ENCODE data around the gene FZD10. TPM values are rescaled to one million over a fixed set of nuclear protein-coding genes. Genes with fewer than 3 reads are reported as not detected.

The FZD10 gene
- total RNA-seq, 1 donor from 2014 or later, result 1.5 TPM

DNA sequence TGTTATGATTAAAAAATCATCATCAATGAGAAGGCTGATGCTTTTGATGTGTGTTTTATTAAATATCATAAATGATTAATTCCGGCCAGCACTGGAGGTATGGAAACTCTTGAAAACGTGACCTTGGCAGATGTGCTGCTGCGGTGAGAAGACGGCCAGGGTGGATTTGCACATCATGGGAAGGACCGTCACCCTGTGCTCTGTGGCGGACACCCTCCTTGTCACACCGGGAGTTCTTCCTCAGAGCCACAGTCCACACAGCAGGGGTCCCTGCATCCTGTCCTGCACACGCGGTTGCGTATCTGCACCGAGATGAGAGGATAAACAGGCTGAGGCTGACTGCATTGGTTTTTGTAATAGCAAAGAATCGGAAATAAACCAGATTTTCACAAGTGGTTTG, 33.5 kb downstream of the FZD10 start:
- ATAC-seq, result no peak
- intact Hi-C loops (cut with DNase I), result no loop called here
- no peak for DNase-seq (ENCODE audit: low spot score)

DNA sequence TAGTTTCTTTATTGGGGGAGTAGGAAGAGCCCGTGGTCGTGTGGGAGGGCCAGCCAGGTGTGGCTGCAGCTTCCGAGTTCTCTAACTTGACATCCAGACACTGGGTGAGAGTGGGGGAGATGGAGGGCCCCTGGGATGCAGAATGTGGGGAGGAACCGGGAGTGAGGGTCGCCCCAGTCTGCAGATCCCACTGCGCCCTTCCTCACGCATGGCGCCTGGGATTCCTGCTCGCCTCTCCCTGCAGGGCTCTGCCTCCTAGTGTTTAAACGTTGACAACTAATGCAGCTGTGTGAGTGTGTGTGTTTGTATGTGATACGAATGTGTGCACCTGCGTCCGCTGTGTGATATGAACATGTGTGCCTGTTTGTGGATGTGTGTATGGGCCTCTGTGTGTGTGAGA, 34.6 kb downstream of the FZD10 start:
- no peak for ATAC-seq
- no peak for DNase-seq (ENCODE audit: low spot score)
- intact Hi-C loops (cut with DNase I), result no loop called here

DNA sequence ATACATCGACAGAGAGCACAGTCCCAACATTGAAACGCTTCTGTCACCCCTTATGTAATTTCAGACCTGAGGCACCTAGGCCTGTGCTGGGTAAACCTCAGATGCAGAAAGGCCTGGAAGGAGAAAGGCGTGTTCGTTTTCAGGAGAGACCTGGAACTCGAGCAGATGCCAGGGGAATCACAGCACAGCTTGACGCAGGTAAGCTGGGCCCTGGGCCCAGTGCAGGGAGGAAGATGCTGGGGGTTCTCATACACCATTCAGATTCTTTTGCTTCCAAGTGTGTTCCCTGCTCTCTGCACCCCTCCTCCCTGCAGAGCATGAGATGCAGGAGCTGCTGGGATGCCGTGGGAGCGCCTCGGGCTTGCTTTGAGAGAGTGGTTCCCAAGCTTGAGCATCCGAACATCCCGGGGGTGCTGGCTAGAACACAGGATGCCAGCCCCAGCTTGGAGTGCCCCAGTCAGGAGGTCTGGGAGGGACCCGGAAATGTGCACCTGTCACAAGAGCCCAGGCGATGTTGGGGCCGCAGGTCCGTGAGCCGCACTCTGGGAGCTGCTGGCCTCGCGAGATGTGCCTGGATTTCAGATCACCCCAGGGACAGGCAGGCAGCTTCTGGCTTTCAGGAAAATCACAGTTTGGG, 35.9 kb downstream of the FZD10 start:
- no peak for ATAC-seq
- DNase-seq (ENCODE audit: low spot score), result no peak
- intact Hi-C loops (cut with DNase I), result no loop called here

DNA sequence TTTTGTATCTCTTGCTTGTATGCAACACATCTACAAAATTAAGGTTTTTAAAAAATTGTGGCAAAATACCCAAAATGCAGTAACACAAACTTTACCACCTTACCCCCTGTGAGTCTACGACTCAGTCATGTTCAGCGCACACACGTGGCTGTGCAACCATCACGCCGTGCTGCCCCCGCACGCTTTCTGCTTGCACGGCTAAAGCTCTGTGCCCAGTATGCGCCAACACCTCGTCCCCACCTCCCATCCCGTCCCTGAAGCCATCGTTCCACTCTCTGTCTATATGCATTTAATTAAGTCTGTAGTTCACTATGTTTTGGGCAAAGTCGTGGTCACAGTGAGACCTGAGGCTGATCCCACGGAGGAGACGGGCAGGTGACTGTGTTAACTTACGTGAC, 36.4 kb downstream of the FZD10 start:
- ATAC-seq (no peak), DNase-seq (ENCODE audit: low spot score) (no peak)
- intact Hi-C loops (cut with DNase I), result no loop called here

DNA sequence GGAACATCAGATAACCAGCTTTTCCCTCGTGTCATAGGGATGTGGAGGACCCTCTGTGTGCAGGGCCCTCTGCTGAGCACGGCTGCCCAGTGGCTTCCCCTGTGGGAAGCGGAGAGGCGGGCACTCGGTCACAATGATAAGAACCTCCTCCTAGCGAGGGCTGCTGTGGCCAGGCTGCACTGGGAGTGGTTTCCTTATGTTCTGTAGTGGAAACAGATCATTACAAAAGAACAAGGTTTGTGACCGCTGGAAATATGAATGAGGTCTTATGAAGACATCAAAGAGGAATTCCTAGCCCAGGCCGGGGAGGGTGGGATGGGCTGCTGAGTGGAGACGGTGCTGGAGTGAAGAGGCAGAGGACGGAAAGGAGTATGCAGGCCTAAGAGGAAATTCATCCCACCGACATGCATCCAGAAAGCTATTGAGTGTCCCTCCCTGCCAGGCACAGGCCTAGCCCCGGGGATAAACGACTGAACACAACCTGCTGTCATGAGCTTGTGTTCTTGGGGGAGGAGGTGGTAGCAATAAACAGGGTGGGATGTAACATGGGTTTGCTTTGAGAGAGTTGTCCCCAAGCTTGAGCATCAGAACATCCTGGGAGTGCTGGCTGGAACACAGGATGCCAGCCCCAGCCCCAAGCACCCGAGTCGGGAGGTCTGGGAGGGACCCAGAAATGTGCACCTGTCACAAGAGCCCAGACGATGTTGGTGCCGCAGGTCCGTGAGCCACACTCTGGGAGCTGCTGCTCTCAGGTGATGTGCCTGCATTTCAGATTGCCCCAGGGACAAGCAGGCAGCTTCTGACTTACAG, 37.5 kb downstream of the FZD10 start:
- ATAC-seq (no peak), DNase-seq (ENCODE audit: low spot score) (no peak)

DNA sequence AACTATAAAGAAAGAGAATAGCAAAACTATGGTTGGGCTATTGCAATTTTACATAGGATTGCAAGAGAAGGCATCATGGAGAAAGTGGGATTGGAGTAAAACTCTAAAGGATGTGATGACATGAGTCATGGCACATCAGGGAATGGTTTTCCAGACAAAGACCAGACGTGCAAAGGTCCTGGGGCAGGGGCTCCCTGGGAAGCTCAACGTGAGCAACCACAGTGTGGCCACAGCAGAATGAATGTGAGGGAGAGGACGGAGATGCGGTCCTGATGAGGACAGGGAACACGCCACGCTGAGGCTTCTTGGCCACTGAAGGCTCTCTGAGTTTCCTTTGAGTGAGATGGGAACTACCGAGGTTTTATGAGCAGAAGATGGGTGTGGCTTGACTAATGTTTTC, 38.2 kb downstream of the FZD10 start:
- no peak for DNase-seq (ENCODE audit: low spot score)
- ATAC-seq, result no peak
- intact Hi-C loops (cut with DNase I), result no loop called here

More for the DNA sequence above, 37.5 kb downstream of the FZD10 start:
- intact Hi-C loops (cut with DNase I), result no loop called here

DNA sequence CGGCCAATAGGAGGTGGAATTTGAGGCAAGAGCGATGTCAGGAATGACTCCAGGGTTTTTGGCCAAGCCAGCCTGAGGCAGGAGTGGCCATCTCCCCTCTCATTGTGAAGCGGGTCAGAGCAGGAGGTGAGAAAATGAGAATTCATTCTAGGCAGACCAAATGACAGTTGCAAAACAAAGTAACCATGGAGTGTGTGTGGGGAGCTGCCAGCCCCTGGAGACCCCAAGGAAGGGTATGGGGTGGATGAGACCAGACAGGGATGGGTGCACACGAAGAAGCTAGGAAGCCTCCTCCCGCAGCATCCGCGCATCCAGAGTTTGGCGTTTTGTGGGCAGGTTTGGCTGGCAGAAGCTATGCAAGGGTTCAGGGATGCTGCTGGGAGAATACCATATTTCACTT, 38.8 kb downstream of the FZD10 start:
- intact Hi-C loops (cut with DNase I), result no loop called here
- DNase-seq (ENCODE audit: low spot score), result no peak

DNA sequence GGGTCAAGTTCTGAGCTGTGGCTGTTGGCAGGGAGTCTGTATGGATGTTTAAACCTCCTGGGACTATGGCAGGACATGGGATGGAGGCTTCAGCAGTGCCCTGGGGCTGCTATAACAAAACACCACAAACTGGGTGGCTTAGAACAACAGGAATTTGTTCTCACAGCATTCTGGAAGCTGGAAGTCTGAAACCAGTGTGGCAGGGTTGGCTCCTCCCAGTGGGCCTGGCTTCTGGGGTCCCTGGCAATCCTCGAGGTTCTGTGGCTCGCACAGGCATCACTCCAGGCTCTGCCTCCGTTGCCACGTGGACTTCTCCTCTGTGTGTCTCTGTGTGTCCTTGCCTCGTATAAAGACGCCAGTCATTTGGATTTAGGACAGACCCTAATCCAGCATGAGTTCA, 39.9 kb downstream of the FZD10 start:
- DNase-seq (ENCODE audit: low spot score) (no peak), ATAC-seq (no peak)
- intact Hi-C loops (cut with DNase I), result no loop called here

More for the DNA sequence above, 38.8 kb downstream of the FZD10 start:
- ATAC-seq, result no peak

DNA sequence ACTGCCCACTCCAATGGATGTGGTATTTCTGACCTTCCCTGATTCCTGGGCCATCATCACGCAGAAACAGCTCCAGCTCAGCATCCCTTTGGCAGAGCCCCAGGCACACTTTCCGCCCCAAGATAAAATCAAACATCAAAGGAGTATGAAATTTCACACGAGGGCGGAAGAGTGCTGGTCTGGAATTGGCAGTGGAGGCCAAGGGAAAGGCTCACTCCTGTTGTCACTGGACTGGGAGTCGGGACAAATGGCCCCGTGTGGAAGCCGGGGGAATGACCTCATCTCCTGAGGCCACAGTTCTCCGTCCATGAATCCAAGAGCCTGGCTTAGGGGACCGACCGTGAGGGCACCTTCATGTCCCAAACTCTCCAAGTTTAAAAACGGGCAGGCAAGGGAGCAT, 40.9 kb downstream of the FZD10 start:
- DNase-seq (ENCODE audit: low spot score), result no peak
- intact Hi-C loops (cut with DNase I), result no loop called here
- no peak for ATAC-seq

DNA sequence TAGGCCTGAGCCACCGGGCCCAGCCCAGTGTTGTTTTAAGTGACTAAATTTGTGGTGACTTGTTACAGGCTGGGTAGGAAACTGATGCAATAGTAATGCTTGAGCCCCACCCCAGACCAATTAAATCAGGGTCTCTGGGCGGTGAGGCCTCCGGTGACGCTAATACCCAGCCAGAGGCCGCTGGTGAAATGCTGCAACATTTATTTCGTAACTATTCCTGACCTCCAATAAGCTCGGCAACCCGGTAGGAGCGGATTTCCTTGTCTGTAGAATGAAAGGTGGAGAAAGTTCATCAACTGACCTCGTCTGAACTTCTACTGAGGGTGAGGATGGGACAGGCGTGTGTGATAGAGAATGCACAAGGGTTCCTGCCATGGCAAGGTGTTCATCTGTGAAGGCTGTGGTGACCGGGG, 42.3 kb downstream of the FZD10 start:
- DNase-seq (ENCODE audit: low spot score) (no peak), ATAC-seq (no peak)
- intact Hi-C loops (cut with DNase I), result no loop called here

DNA sequence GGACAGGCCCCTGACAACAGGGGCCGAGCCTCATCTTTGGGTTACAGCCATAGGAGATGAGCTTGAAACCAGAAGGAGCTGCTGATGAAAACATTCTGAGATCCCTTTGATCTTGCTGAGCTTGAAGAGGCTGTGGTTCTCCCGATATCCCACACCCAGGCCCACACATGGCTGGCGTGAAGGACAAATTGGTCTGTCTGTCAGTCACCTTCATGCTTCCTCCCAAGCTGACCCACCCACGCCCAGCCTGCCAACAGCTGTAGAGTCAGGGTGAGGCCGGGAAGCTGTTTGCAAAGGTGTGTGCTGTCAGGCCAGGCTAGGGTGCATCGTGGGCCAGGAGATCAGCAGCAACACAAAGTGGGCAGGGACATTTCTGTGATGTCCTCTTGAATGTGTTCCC, 43.2 kb downstream of the FZD10 start:
- ATAC-seq, result no peak
- intact Hi-C loops (cut with DNase I), result no loop called here
- DNase-seq (ENCODE audit: low spot score), result no peak

DNA sequence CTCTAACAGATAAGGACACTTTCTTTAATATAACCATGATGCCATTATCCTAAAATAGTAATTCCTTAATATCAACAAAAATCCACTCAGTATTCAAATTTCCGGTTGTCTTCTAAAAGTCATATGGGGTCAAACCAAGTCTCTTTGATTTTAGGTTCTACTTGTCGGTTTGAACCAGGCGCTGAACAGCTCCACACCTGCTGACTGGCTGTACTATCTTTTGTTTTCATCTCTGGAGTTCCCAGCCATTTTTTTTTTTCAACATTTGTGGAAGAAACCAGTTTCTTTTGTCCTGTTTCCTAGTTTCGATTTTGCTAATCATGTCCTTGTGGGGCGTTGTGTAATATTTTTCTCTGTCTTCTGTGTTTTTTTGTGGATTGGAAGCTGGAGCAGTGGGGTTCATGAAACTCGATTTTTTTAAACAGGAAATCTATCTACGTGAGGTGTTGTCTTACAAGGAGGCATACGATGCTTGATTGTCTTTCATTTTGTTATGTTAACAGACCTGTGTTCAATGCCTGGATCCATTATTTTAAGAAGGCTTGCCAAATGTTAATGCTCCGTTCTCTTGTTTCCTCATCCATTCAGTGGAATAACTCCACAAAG, 50.2 kb downstream of the FZD10 start:
- DNase-seq (ENCODE audit: low spot score) (no peak), ATAC-seq (no peak)
- intact Hi-C loops (cut with DNase I), result no loop called here

DNA sequence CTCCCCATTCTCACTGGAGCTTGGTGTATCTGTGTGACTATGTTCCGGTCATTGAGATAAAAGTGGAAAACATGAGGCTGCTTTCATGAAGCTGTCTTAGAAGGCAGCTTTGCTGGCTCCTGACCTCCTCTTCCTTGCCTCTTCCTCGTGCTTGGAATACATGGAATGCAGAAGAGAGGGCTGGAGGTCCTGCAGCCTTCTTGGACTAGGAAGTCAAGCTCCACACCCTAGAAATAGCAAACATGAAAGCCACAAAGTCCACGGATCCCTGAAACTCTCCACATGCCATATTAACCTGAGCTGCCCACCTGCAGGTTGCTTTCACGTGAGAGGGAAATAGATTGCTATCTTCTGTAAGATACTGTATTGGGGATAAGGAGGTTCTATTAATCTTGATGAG, 51.0 kb downstream of the FZD10 start:
- DNase-seq (ENCODE audit: low spot score) (no peak), ATAC-seq (no peak)
- intact Hi-C loops (cut with DNase I), result no loop called here

DNA sequence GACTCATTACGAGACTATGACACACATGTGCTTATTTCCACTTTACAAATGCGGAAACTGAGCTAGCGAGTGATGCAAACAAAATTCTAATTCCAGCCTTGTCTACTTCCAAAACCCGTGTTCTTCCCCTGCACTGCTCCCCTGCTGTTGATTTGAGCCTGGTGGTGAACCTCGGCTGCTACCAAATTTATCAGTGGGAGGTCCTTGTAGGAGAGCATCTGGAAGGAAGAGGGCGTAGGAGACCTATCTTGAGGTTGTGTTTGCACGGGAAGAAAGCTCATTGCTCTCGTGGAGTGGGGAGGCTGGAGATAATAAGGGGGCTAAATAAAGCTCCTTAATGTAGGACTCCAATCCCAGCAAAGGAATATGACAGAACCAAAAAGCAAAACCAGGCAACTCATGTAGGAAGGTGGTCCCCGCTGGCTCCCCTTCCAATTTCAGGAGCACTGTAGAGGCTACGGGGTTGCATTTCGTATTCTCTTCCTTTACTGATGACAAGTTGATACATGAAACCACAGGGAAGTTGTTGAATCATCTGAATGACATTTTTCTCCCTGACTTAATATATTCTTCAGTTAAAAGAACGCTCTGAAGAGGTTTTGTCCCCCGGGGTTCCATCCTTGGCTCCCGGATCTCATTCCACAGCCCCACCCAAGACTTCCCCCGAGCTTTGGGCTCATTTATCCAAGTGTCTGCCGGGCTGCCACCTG, 52.6 kb downstream of the FZD10 start:
- intact Hi-C loops (cut with DNase I), result no loop called here
- DNase-seq (ENCODE audit: low spot score), result no peak
- ATAC-seq, result no peak

Other genes with a start within 250 kb of the FZD10 start
- not detected for gene PIWIL1, start 175.4 kb downstream of the FZD10 start, total RNA-seq